Activated T-helper 1 cell treated with anti-CD3 and anti-CD28 coated beads, Interleukin-12 subunit alpha, Interleukin-12 subunit beta, Interleukin-2, Interleukin-4 antibody, amounts not matched to agents 30 ng/mL and 10 ng/mL and 1 ng/mL, durations not matched to agents 14 hours and 24 hours and 36 hours (primary cell): ENCODE results near the gene FUT7. TPM values are rescaled to one million over a fixed set of nuclear protein-coding genes. Genes with fewer than 3 reads are reported as not detected.

Experiments used
- total RNA-seq: library from RNA; stranded (reverse); gene quantifications from 2 replicates; pipeline ENCODE4 v1.2.3, GENCODE V29; 2022

Gene FUT7
- total RNA-seq, 1 donor from 2014 or later: 0.16 TPM

Other genes with a start within 250 kb of the FUT7 start
- 37.2 and 39.0 TPM in 2 replicates for gene TMEM141, start 240.7 kb downstream of the FUT7 start, total RNA-seq
- 0.52 TPM in 1 of 2 replicates, not detected in the other for gene CCDC183, start 235.8 kb downstream of the FUT7 start, total RNA-seq
- gene RABL6, start 224.1 kb downstream of the FUT7 start, total RNA-seq: 109 and 114 TPM in 2 replicates
- gene AJM1, start 189.6 kb downstream of the FUT7 start, total RNA-seq: 5.1 and 5.8 TPM in 2 replicates
- gene PHPT1, start 182.7 kb downstream of the FUT7 start, total RNA-seq: 134 and 139 TPM in 2 replicates
- 18.2 and 23.6 TPM in 2 replicates for gene MAMDC4, start 179.7 kb downstream of the FUT7 start, total RNA-seq
- gene EDF1, start 165.8 kb downstream of the FUT7 start, total RNA-seq: 410 and 418 TPM in 2 replicates
- 67.4 and 76.3 TPM in 2 replicates for gene TRAF2, start 145.6 kb downstream of the FUT7 start, total RNA-seq
- gene FBXW5, start 87.3 kb downstream of the FUT7 start, total RNA-seq: 92.5 and 96.2 TPM in 2 replicates
- gene C8G, start 86.8 kb downstream of the FUT7 start, total RNA-seq: 0.56 and 1.5 TPM in 2 replicates
- gene LCN12, start 79.8 kb downstream of the FUT7 start, total RNA-seq: 1.8 and 1.9 TPM in 2 replicates
- 0.36 TPM in 1 of 2 replicates, not detected in the other for gene PTGDS, start 54.6 kb downstream of the FUT7 start, total RNA-seq
- gene LCNL1, start 49.1 kb downstream of the FUT7 start, total RNA-seq: not detected in 2 replicates
- 79.4 and 84.5 TPM in 2 replicates for gene PAXX, start 39.7 kb downstream of the FUT7 start, total RNA-seq
- not detected in 2 replicates for gene CLIC3, start 35.5 kb downstream of the FUT7 start, total RNA-seq
- gene ABCA2, start 3.9 kb downstream of the FUT7 start, total RNA-seq: 25.7 and 26.9 TPM in 2 replicates
- 78.2 and 80.1 TPM in 2 replicates for gene NPDC1, start 14.1 kb upstream of the FUT7 start, total RNA-seq
- gene ENTPD2, start 22.0 kb upstream of the FUT7 start, total RNA-seq: not detected in 2 replicates
- 23.9 and 25.1 TPM in 2 replicates for gene SAPCD2, start 38.5 kb upstream of the FUT7 start, total RNA-seq
- gene UAP1L1, start 45.4 kb upstream of the FUT7 start, total RNA-seq: 13.9 and 14.9 TPM in 2 replicates
- gene MAN1B1, start 54.9 kb upstream of the FUT7 start, total RNA-seq: 48.1 and 53.6 TPM in 2 replicates
- 371 and 394 TPM in 2 replicates for gene DPP7, start 82.6 kb upstream of the FUT7 start, total RNA-seq
- 0.05 TPM in 2 replicates for gene GRIN1, start 107.1 kb upstream of the FUT7 start, total RNA-seq
- gene LRRC26, start 138.0 kb upstream of the FUT7 start, total RNA-seq: 0.21 TPM in 1 of 2 replicates, not detected in the other
- gene TMEM210, start 140.0 kb upstream of the FUT7 start, total RNA-seq: not detected in 2 replicates
- 62.5 and 63.6 TPM in 2 replicates for gene ANAPC2, start 156.5 kb upstream of the FUT7 start, total RNA-seq
- 101 and 105 TPM in 2 replicates for gene SSNA1, start 156.6 kb upstream of the FUT7 start, total RNA-seq
- gene TPRN, start 168.7 kb upstream of the FUT7 start, total RNA-seq: 15.6 and 17.2 TPM in 2 replicates
- 40.5 and 41.5 TPM in 2 replicates for gene TMEM203, start 173.6 kb upstream of the FUT7 start, total RNA-seq
- 42.4 and 48.9 TPM in 2 replicates for gene NDOR1, start 173.6 kb upstream of the FUT7 start, total RNA-seq
- gene RNF208, start 190.2 kb upstream of the FUT7 start, total RNA-seq: 9.3 and 11.0 TPM in 2 replicates
- gene CYSRT1, start 193.1 kb upstream of the FUT7 start, total RNA-seq: 0.49 and 0.60 TPM in 2 replicates
- 0.29 TPM in 1 of 2 replicates, not detected in the other for gene RNF224, start 195.4 kb upstream of the FUT7 start, total RNA-seq
- not detected in 2 replicates for gene SLC34A3, start 198.8 kb upstream of the FUT7 start, total RNA-seq
- gene TUBB4B, start 209.2 kb upstream of the FUT7 start, total RNA-seq: 277 and 280 TPM in 2 replicates
- 1.2 and 1.8 TPM in 2 replicates for gene STPG3, start 219.2 kb upstream of the FUT7 start, total RNA-seq
- gene NELFB, start 223.2 kb upstream of the FUT7 start, total RNA-seq: 70.8 and 72.1 TPM in 2 replicates
- gene TOR4A, start 245.6 kb upstream of the FUT7 start, total RNA-seq: 11.6 and 11.7 TPM in 2 replicates